GM12892 (cell line): ENCODE measurements around the gene LYPD8.
"Not testable (repeated sequence)": the region's sequence is repeated elsewhere in the genome, so short reads cannot be mapped to it uniquely, and the experiment has no call there.

ENCODE experiments used
- POLR2AphosphoS5 ChIP-seq: IDR thresholded peaks from 2 replicates; pipeline ENCODE4 v1.6.1; 2011; ENCODE audit warnings: low read depth, low read length, control low read depth
- TAF1 ChIP-seq: IDR thresholded peaks from 2 replicates; pipeline ENCODE4 v1.6.1; 2011; ENCODE audit warnings: low read depth, mild to moderate bottlenecking, control low read depth, low read length, borderline replicate concordance

DNA sequence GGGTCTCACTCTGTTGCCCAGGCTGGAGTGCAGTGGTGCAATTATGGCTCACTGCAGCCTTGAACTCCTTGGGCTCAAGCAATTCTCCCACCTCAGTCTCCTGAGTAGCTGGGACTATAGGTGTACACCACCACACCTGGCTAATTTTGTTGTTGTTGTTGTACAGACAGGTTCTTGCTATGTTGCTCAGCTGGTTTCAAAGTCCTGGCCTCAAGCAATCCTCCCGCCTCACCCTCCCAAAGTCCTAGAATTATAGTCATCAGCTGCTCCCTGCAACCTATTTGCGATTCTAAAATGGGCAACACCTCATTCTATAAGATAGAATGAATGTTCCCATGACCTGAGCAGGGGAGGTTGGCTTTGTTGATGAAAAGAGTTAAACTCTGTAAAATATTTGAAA, 33.8 kb upstream of the LYPD8 start:
- not testable (repeated sequence) for TF ChIP-seq TAF1, POLR2AphosphoS5
